HG02885 (cell line): ENCODE results near the gene OAT.

Source experiments
- ATAC-seq: cut with Tn5 transposase; IDR thresholded peaks from one replicate; pipeline ENCODE4 v1.9.1; 2021; ENCODE audit warnings: mild to moderate bottlenecking; ENCODE audit not compliant: unreplicated experiment, poor library complexity

The OAT gene

GRCh38 chr10:124359336-124359832 lies 59.3 kb downstream of the OAT start:
- ATAC-seq = no peak

- no peak for ATAC-seq
These were observed 61.2 kb downstream of the OAT start for GRCh38 chr10:124357561-124357885.

GRCh38 chr10:124356701-124357560 lies 61.8 kb downstream of the OAT start:
- no peak for ATAC-seq

DNA sequence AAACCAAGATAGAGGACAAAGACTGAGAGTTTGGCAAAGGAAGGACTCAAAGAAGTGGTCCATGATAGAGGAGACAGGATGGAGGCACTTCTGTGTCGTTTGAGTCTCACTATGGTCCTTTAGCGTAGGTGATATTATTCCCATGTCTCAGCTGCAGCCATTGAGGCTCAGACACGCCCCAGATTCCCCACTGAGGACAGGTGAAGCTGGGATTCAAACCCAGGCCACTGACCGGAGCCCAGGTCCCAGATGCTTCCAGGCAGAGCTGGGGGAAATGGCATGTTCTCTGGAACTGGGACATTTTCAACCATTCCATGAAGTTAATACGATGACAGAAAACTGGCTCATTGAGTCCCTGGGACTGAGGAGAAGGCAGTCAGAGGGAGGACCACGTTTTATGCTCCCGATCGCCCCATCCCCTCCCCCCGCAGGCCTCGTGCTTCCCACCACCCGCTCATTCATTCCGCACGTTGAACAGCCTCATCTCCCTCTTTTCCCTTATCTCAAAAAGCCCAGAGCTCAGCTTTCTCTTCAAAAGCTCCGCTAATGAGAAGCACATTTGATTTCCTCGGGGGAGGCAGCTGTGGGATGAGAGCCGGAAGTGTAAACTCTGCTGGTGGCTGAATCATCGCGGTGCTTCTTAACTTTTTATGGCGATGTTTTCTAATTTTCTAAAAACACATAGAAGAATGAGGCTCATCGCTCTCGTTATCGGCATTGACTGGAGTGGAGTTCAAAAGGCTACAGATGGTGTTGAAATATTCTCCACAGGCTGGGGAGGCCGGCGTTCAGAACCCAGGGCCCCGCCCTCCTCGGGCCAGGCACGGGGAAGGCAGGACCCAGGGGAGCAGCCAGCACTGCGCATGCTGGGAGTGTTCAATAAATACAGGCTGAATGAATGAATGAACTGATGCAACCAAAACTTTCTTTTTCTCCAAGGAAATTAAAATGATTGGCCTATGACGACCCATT lies 64.0 kb downstream of the OAT start:
- peak; percentile 51 for ATAC-seq

DNA sequence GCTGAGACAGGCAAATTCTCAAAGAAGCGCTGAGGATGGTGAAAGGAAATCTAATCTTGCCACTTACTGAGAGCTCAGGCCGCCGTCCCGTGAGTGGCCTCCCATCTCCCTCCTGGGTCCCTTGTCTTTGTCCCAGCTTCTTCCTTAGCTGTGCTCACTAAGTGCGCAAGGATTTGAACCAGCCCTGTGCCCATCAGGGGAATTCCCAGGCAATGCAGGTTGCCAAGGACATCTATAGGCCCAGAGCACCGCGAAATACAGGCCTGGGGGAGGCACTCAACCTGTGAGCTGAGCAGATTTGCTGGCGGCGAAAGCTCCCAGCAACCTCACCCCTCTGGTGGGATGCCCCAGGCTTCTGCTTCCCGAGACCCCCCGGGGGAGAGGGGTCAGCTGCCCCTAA lies 64.8 kb downstream of the OAT start:
- ATAC-seq = no peak

- no peak for ATAC-seq
These were observed 65.5 kb downstream of the OAT start for GRCh38 chr10:124353091-124353815.

- ATAC-seq = no peak
These were observed 67.1 kb downstream of the OAT start for GRCh38 chr10:124351481-124352220.

DNA sequence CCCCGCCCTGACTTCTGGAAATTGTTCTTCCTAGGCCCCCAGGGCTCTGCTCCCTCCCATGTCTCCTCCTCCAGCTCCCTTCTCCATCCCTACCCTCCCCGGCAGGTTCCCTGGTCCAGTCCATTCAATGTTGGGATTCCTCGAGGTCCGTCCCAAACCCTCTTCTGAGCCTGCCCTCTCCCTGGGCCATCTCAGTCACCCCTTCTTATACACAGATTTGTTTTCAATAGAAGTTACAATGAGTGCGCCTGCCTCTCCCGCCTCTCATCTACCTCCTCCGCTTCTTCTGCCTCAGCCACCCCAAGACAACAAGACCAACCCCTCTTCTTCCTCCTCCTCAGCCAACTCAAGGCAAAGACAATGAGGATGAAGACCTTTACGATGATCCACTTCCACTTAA lies 67.9 kb downstream of the OAT start:
- ATAC-seq = no peak

DNA sequence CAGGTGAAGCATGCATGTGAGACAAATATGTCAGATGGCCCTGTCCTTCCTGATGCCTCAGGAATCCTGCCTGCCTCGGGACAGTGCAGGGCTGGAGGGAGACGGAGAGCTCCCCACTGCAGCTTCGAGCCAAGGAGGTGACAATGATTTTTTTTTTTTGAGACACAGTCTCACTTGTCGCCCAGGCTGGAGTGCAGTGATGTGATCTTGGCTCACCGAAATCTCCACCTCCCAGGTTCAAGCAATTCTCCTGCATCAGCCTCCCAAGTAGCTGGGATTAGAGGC lies 68.8 kb downstream of the OAT start:
- ATAC-seq = no peak

DNA sequence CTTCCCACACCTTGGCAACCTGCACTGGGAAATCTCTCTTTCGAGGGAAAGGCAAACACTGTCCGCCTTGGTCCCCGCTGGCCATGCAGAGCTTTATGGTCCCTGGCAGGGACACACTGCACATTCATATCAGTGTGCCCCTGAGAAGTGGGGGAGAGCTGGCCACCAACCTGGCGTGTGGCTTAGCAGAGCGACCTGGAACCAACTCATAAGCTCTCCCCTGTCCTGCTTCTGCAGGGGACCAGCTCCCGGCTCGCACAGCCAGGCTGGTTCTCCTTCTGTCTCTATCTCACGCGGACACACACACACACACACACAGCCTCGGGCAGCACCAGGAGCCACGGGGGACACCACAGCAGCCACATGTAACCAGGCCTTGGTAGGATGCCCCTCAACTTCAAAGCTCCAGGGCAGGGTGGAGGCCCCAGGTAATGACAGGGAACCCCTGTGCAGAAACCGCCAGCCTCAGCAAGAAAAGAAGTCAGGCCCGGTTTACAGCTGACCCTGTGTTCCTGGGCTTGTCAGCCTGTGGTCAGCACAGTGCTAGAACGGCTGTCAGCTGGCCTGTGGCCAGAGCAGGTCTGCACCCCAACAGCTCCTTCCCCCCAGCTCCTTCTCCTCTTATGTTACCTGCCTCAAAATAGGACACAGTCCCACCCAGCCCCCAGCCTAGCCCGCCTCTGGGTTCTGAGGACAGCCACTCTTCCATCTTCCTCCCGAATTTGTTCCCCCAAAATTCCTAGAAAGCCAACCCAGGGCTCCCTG lies 69.3 kb downstream of the OAT start:
- no peak for ATAC-seq

GRCh38 chr10:124348801-124349200 lies 69.9 kb downstream of the OAT start:
- ATAC-seq = no peak

- ATAC-seq = no peak
These were observed 70.8 kb downstream of the OAT start for GRCh38 chr10:124347956-124348355.
